OCI-LY1 (cell line): Measurements from ENCODE around the gene NXN.

Source experiments
- H2AFZ ChIP-seq: fragments of 200-600 bp; sonication (generic), shearing (Covaris generic); 2 replicates; pipeline ENCODE4 v1.6.0; 2014; ENCODE audit warnings: antibody characterized with exemption, mild to moderate bottlenecking, low read length
- H3F3A ChIP-seq: fragments of 200-600 bp; sonication (generic), shearing (Covaris generic); 2 replicates; pipeline ENCODE4 v1.6.0; 2014; ENCODE audit warnings: mild to moderate bottlenecking, antibody characterized with exemption, low read length, moderate library complexity; ENCODE audit not compliant: insufficient read depth
- H3K27ac ChIP-seq: fragments of 200-600 bp; sonication (generic); 2 replicates; pipeline ENCODE4 v1.5.1; 2014; ENCODE audit warnings: low read length, mixed run types, mild to moderate bottlenecking, low read depth; ENCODE audit not compliant: poor library complexity, severe bottlenecking
- H3K27me3 ChIP-seq: fragments of 200-600 bp; sonication (generic); 2 replicates; pipeline ENCODE4 v1.6.0; 2014; ENCODE audit warnings: antibody characterized with exemption, mild to moderate bottlenecking, low read length, moderate library complexity; ENCODE audit not compliant: insufficient read depth
- H3K36me3 ChIP-seq: fragments of 200-600 bp; sonication (generic); 2 replicates; pipeline ENCODE4 v1.6.1; 2014; ENCODE audit warnings: mild to moderate bottlenecking, antibody characterized with exemption, low read length, moderate library complexity, mixed read lengths; ENCODE audit not compliant: insufficient read depth
- H3K4me1 ChIP-seq: fragments of 200-600 bp; sonication (generic); 2 replicates; pipeline ENCODE4 v1.5.1; 2014; ENCODE audit warnings: mild to moderate bottlenecking, low read length, moderate library complexity; ENCODE audit not compliant: insufficient read depth, severe bottlenecking
- H3K4me2 ChIP-seq: fragments of 200-600 bp; sonication (generic), shearing (Covaris generic); 2 replicates; pipeline ENCODE4 v1.6.1; 2014; ENCODE audit warnings: low read length
- H3K4me3 ChIP-seq: fragments of 200-600 bp; sonication (generic); 2 replicates; pipeline ENCODE4 v1.5.1; 2014; ENCODE audit warnings: low read length, low read depth, mild to moderate bottlenecking, mixed read lengths; ENCODE audit not compliant: poor library complexity, severe bottlenecking
- H3K79me2 ChIP-seq: fragments of 200-600 bp; shearing (Covaris generic); 2 replicates; pipeline ENCODE4 v1.6.1; 2016; ENCODE audit warnings: mixed run types, low read length, mixed read lengths; ENCODE audit not compliant: insufficient read depth
- H3K9ac ChIP-seq: fragments of 200-600 bp; sonication (generic), shearing (Covaris generic); 2 replicates; pipeline ENCODE4 v1.6.1; 2014; ENCODE audit warnings: mild to moderate bottlenecking, low read length, mixed read lengths
- H3K9me2 ChIP-seq: fragments of 200-600 bp; sonication (generic), shearing (Covaris generic); 2 replicates; pipeline ENCODE4 v1.6.1; 2014; ENCODE audit warnings: low read depth, mild to moderate bottlenecking, low read length, mixed read lengths
- H3K9me3 ChIP-seq: fragments of 200-600 bp; shearing (Covaris generic); 2 replicates; pipeline ENCODE4 v1.6.1; 2014; ENCODE audit warnings: low read length, mixed read lengths
- H4K20me1 ChIP-seq: fragments of 200-600 bp; sonication (generic), shearing (Covaris generic); 2 replicates; pipeline ENCODE4 v1.6.0; 2016; ENCODE audit warnings: mild to moderate bottlenecking, low read length; ENCODE audit not compliant: insufficient read depth
- CTCF ChIP-seq: fragments of 200-600 bp; sonication (generic), shearing (Covaris generic); IDR thresholded peaks from 2 replicates; pipeline ENCODE4 v1.5.1; 2017; ENCODE audit warnings: mild to moderate bottlenecking, antibody characterized with exemption, low read length, moderate library complexity, mixed read lengths
- EZH2 ChIP-seq: fragments of 200-600 bp; sonication (generic), shearing (Covaris generic); IDR thresholded peaks from 2 replicates; pipeline ENCODE4 v1.8.0; 2017; ENCODE audit warnings: borderline replicate concordance, mixed run types, mild to moderate bottlenecking, antibody characterized with exemption, low read length, moderate library complexity, mixed read lengths

Gene NXN

DNA sequence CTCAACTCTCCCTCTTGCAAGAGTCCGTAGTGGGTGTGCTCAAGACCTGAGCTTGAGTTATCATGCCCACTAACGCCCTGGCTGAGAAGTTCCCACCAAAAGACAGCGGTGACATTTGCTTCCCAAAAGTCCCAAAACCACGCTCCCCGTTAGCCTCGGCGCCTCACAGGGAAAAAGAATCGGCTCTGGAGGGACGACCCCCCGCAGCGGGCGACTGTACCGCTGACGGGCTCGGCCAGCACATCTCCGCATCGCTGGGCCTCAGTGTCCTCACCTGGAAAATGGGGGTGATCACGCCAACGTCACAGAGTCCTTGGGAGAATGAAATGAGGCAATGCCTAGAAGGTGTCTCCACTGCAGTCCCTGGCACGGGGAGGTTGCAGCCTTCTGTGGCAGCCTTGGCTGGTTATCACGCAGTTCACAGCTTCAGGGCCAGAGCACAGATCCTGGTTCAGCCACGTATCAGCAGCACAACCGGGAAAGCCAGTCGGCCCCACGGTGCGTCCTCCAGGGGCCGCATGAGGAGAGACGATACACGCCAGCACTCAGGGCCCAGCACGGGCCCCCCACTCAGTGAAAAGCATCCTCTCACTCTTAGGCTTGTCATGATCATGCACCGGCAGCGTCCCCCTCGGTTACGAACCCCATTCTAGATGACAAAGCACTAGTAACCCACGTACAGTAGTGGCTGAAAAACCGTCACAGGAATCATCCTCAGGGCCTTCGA is 32.9 kb downstream of the NXN start:
- no peak overlapping the region for H3K9ac ChIP-seq
- TF ChIP-seq EZH2 = no peak
- TF ChIP-seq CTCF = no peak

DNA sequence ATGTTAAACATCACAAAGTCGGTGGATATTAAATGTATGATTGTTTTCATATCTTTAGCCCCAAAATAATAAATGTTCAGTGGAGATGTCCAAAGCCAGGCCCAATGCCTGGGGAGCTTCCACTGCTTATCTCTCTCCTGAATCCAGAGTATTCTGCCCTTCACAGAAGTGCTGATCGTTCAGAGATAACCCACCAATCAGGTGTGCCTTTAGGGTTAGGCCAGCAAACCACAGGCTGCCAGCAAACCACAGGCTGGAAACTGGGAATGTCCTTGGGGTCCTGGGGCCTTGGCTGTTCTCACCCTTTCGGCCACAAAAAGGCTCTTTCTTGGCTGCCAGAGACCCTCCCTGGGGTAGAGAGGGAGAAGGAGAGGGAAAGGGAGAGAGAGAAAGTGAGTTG is 33.9 kb downstream of the NXN start:
- no peak for TF ChIP-seq CTCF
- TF ChIP-seq EZH2 = no peak
- H3K27ac ChIP-seq = no peak overlapping the region

More for the DNA sequence above, 32.9 kb downstream of the NXN start:
- Histone ChIP-seq H3K9me3 (no peaks in the 10 kb centered on the region), H3K79me2 (no peaks in the 10 kb centered on the region), H3K27me3 (no peaks in the 10 kb centered on the region), H4K20me1 (no peaks in the 10 kb centered on the region), H3F3A (no peaks in the 10 kb centered on the region), H2AFZ (no peak overlapping the region), H3K27ac (no peak overlapping the region), H3K36me3 (no peaks in the 10 kb centered on the region), H3K9me2 (no peaks in the 10 kb centered on the region), H3K4me1 (no peaks in the 10 kb centered on the region), H3K4me2 (no peak overlapping the region), H3K4me3 (no peak overlapping the region)

GRCh38 chr17:944266-944826 is 35.2 kb downstream of the NXN start:
- no peaks in the 10 kb centered on the region for H3F3A ChIP-seq
- H4K20me1 ChIP-seq = no peaks in the 10 kb centered on the region
- H3K36me3 ChIP-seq = no peaks in the 10 kb centered on the region
- H3K27ac ChIP-seq = no peak overlapping the region
- H3K79me2 ChIP-seq = no peaks in the 10 kb centered on the region
- no peak overlapping the region for H2AFZ ChIP-seq
- no peak for TF ChIP-seq EZH2
- no peak for TF ChIP-seq CTCF
- H3K4me2 ChIP-seq = no peak overlapping the region
- H3K9me3 ChIP-seq = no peaks in the 10 kb centered on the region
- H3K9ac ChIP-seq = no peak overlapping the region
- H3K27me3 ChIP-seq = no peaks in the 10 kb centered on the region
- H3K4me3 ChIP-seq = no peak overlapping the region
- no peaks in the 10 kb centered on the region for H3K4me1 ChIP-seq
- no peaks in the 10 kb centered on the region for H3K9me2 ChIP-seq

More for the DNA sequence above, 33.9 kb downstream of the NXN start:
- H3K9me2 ChIP-seq = no peaks in the 10 kb centered on the region
- no peaks in the 10 kb centered on the region for H3K79me2 ChIP-seq
- H3K9ac ChIP-seq = no peak overlapping the region
- H3K9me3 ChIP-seq = no peaks in the 10 kb centered on the region
- H3K27me3 ChIP-seq = no peaks in the 10 kb centered on the region
- H3K4me1 ChIP-seq = no peaks in the 10 kb centered on the region
- no peaks in the 10 kb centered on the region for H3K36me3 ChIP-seq
- no peak overlapping the region for H2AFZ ChIP-seq
- H3K4me2 ChIP-seq = no peak overlapping the region
- no peaks in the 10 kb centered on the region for H4K20me1 ChIP-seq
- H3K4me3 ChIP-seq = no peak overlapping the region
- no peaks in the 10 kb centered on the region for H3F3A ChIP-seq
